ENCODE results near the gene SCNN1B.
"Not testable (repeated sequence)": the region's sequence is repeated elsewhere in the genome, so short reads cannot be mapped to it uniquely, and the experiment has no call there.

Gene SCNN1B, protein sequence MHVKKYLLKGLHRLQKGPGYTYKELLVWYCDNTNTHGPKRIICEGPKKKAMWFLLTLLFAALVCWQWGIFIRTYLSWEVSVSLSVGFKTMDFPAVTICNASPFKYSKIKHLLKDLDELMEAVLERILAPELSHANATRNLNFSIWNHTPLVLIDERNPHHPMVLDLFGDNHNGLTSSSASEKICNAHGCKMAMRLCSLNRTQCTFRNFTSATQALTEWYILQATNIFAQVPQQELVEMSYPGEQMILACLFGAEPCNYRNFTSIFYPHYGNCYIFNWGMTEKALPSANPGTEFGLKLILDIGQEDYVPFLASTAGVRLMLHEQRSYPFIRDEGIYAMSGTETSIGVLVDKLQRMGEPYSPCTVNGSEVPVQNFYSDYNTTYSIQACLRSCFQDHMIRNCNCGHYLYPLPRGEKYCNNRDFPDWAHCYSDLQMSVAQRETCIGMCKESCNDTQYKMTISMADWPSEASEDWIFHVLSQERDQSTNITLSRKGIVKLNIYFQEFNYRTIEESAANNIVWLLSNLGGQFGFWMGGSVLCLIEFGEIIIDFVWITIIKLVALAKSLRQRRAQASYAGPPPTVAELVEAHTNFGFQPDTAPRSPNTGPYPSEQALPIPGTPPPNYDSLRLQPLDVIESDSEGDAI

DNA sequence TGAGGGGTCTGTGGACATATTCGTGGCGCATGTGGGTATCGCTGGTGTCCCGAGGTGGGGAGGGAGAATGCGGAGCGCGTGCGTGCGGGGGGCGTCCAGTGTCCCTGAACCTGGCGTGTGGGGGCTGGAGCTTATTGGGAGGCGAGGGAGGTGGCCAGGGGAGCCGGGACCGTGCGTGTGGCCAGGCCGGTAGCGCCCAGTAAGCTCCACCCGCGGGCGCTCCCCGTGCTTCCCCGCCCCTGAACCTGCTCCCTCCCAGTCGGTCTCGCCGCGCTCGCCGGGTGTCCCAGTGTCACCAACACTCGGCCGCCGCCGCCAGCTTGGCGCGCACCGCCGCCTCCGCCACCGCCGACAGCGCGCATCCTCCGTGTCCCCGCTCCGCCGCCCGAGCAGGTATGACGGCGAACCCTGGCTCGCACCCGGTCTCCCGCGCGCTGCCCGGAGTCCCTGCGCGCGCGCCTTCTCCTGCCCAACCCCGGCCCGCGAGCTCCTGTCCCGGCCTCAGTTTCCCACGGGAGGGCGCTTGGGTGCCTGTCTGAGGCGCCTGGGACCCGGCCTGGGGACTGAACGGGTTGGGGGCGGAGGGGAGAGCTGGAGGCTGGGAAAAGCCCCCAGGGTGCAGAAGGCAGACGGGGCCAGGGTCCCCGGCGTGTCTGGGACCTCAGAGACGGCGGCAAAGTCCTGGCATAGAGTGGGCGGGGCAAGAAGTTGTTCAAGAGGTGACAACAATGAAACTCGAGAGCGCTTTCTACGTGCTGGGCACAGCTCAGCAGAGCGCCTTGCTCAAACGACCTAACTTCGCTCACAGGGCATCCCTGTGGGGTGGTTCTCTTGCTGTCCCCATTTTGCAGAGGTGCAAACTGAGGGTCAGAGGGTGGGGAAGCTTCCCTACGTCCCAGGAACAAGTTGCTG is at the start of gene SCNN1B:
Gene SCNN1B, plus strand, starts transcription at position 258 of the 912 bp plus-strand sequence. CDS start 46,298 bp downstream, outside the sequence.
- no peak for DNase-seq (ENCODE audit: low read depth in 2 of 2)

DNA sequence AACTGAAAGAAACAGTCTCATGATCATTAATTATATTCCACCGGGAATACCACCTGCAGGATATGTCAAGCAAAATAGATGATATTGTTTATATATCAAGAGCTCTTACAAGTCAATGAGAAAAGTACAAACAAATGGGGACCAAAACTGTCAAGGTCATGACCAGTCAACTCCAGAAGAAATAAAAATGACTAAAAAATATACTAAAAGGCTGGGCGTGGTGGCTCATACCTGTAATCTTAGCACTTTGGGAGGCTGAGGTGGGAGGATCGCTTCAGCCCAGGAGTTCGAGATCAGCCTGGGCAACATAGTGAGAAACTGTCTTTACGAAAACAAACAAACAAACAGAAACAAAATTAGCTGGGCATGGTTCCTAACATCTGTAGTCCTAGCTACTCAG is 49.8 kb upstream of the SCNN1B start:
- DNase-seq (ENCODE audit: low read depth in 2 of 2) = no peak

DNA sequence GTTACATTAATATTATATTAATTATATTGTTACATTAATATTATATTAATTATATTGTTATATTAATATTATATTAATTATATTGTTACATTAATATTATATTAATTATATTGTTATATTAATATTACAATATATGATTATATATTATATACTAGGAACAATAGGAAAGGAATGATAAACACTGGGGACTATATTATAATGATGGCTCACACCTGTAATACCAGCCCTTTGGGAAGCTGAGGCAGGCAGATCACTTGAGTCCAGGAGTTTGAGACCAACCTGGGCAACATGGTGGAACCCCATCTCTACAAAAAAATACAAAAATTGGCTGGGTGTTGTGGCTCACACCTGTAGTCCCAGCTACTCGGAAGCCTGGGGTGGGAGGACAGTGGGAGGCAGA is 48.5 kb upstream of the SCNN1B start:
- DNase-seq (ENCODE audit: low read depth in 2 of 2) = not testable (repeated sequence)

DNA sequence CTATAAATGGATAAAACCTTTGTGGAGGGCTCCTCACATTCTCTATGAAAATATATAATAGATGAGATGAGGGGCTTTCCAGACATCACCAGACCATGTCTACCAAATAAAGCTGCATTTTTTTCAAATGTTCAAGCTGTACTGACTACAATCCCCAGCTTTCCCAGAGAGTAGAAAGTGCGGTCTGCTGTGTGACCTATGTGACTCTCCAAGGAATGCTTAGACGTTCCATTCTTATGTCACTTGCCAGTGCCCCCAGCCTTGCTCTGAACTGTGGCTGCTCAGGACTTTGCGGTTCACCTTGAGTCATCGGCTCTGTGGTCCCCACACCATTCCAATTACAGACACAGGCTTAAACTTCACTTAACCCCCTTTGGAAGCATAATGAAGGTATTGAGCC is 47.8 kb upstream of the SCNN1B start:
- no peak for DNase-seq (ENCODE audit: low read depth in 2 of 2)

DNA sequence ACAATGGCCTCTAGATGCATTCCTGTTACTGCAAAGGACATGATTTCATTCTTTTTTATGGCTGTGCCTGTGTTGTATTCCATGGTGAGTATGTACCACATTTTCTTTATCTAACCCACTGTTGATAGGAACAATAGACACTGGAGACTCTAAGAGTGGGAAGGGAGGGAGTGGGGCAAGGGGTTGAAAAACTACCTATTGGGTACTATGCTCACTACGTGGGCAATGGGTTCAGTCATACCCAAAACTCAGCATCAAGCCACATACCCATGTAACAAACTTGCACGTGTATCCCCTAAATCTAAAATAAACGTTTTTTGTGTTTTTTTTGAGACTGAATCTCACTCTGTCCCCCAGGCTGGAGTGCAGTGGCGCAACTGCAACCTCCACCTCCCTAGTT is 47.1 kb upstream of the SCNN1B start:
- DNase-seq (ENCODE audit: low read depth in 2 of 2) = no peak

DNA sequence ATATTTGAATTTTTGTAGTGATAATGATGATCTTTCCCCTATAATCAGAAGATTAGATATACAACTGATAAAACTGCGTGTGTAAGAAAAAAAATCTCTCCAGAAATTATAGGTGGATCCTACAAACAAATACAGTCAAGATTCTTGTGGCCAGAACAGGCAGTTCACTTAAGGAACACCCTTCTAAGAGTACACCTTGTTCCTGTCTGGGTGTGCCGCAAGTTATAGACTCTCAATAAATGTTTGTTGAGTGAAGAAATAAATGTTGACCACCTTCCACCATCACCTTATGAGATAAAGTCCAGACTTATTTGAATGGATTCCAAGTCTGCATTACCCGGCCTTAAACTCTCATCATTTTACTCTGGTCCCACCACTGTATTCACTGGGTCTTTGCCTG is 45.7 kb upstream of the SCNN1B start:
- no peak for DNase-seq (ENCODE audit: low read depth in 2 of 2)

DNA sequence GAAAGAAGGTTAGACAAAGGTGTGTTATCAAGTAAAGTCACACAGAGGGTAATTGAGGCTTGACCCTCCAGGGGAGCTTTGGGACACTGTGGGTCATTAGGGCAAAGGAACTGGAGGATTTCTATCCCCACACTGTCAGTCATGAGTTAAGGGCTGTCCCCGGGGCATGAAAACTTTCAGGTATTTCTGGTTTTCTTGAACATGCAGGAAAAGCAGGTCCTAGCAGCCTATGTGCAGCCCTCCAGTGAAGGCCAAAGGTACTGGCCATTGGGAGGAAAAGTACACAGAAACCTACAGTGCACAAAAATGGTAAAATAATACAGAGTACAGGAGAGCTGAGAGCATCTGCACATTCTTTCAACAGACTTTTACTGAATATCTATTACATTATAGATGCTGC is 44.4 kb upstream of the SCNN1B start:
- DNase-seq (ENCODE audit: low read depth in 2 of 2) = no peak

DNA sequence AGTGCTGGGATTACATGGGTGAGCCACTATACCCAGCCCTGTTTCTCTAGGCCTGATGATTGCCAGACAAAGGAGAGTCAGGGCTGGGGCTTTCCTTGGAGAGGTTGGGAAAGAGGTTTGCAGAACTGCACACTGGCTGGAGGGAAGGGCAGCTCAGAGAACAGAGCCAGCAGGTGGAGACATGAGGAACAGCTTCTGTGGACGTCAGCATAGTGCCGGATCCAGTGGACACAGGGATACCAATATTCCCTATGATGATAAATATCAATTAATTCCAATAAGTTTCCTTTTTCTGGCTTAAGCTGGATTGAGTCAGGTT is 43.2 kb upstream of the SCNN1B start:
- DNase-seq (ENCODE audit: low read depth in 2 of 2) = no peak

DNA sequence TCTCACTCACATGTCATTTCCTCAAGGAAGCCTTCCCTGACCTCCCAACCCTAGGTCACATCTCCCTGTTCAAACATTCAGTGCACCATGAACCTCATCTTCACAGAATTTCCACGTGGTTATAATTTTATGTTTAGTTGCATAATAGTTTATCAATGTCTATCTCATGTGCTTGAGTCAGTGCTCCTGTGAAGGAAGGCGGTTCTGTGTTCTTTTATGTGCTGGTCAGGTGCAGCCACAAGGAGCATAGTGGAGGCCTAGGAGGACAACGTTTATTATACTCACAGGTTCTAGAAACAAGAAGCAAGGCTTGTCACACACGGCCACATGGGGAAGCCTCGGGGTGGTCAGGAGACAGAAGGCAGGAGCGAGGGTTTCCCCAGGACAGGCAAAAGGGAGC is 34.5 kb upstream of the SCNN1B start:
- DNase-seq (ENCODE audit: low read depth in 2 of 2) = no peak

DNA sequence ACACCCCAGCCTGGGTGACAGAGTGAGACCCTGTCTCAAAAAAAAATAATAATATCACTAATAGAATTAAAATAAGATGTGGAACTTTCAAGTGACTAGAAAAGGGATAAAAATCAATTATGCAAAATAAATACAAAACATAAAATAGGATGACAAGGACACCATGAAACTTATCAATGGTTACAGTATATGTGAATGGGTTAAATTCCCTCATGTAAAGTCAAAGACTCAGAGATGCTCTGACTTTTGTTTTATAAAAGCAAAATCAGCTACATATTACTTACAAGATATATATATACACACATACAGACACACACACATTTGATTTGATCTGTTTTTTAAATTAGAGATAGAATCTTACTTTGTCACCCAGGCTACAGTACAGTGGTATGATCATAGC is 33.5 kb upstream of the SCNN1B start:
- no peak for DNase-seq (ENCODE audit: low read depth in 2 of 2)

DNA sequence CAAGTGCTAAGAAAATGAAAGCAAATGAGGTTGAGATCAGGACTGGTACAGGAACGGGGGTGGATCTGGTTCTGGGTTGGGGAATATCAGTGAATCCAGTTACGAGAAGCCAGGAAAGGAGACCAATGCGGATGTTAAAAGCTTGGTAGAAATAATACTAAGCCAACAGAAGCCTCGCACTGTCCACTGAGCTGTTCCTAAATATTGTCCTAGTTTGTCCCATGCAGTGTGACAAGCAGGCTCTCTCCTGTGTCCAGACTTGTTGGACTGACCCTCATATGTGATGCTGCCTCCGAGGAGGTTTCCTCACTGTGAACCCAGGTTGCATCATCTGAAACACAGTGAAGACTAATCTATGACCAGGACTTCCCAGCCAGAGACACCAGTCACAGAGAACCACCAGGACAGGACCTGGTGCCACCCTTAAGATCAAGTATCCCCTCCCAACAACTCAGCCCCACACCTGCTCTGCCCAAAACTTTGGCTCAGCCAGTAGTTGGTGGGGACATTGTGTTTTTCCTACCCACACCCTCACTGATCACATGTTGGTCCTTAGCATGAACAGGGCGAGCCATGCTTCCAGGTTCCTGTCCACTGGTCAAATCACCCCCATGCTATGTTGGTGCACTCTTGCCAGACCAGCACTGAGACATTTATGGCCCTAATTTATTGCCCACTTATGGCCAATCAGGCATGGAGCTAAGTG is 32.7 kb upstream of the SCNN1B start:
- DNase-seq (ENCODE audit: low read depth in 2 of 2) = no peak

DNA sequence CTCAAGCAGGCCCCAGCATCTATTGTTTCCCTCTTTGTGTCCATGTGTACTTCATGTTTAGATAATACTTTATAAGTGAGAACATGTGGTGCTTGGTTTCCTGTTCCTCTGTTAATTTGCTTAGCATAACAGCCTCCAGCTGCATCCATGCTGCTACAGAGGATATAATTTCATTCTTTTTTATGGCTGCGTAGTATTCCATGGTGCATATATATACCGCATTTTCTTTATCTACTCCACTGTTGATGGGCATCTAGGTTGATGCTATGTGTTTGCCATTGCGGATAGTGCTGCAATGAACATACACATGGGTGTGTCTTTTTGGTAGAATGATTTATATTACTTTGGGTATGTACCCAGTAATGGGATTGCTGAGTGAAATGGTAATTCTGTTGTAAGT is 31.4 kb upstream of the SCNN1B start:
- DNase-seq (ENCODE audit: low read depth in 2 of 2) = no peak

DNA sequence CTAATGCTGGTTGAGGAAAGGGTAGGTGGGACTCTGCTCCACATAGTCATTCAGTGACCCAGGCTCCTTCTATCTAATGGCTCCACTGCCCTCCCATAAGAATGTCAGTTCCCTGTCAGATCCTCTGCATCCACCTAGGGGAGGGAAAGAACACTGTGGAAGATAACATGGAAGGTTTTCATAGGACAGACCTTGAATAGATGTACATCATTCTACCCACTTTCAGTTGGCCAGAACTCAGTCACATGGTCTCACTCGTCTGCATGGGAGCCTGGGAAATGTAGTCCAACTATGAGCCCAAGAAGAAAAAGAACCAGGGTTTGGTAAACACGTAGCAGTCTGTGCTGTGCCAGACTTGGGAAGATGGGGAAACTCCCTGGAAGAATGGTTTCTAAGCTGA is 27.1 kb upstream of the SCNN1B start:
- no peak for DNase-seq (ENCODE audit: low read depth in 2 of 2)

DNA sequence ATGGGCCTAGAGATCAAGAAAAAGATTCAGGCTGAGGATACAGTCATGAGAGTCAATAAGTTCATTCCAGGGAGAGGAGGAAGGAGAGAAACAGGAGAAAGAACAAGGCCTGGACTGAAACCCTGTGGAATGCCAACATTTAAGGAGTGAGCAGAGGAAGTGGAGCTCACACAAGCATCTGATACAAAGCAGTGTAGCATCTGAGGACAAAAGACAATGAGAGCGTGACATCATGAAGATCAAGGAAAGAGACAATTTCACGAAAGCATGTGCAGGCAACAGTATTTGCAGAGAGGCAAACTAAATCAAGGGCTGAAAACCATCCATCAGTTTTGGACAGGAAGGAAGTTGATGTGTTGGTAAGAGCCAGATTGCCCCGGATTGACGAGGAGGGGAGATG is 25.3 kb upstream of the SCNN1B start:
- no peak for DNase-seq (ENCODE audit: low read depth in 2 of 2)

DNA sequence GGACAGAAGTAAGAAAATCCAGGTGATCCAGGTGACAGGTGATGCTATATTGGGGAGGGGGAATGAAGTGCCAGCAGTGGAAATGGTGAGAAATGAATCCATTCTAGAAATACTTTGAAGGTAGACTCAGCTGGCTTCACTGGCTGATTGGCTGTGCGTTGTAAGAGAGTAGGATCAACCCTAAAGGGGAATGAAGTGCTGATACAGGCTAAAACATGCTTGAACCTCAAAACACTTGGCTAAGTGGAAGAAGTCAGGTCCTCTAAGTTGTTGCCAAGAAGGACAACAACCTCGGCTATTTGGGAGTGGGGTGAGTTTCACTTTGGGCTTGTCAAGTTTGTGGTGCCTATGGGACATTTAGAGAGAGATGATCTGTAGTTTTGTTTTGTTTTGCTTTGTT is 24.1 kb upstream of the SCNN1B start:
- DNase-seq (ENCODE audit: low read depth in 2 of 2) = no peak

DNA sequence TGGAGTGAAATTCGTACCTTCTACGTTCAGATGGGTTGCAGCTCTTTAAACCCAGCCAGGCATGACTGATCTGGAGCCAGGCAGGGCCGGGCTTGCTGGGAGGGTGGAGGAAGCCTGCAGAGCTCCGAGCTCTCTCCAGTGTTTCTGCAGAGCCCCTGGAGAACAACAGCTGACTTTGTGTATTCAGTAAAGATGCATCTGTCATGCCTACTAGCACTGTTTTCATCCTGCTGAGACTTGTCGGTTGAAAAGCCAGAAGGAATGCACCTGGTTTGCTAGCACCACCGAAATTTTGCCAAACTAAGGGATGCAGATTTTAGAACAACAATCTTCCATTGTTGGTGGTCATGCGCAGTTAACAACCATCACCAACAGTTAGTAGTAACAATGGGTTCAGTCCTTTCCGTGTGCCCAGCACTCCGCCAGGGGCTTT is 22.4 kb upstream of the SCNN1B start:
- DNase-seq (ENCODE audit: low read depth in 2 of 2) = no peak

DNA sequence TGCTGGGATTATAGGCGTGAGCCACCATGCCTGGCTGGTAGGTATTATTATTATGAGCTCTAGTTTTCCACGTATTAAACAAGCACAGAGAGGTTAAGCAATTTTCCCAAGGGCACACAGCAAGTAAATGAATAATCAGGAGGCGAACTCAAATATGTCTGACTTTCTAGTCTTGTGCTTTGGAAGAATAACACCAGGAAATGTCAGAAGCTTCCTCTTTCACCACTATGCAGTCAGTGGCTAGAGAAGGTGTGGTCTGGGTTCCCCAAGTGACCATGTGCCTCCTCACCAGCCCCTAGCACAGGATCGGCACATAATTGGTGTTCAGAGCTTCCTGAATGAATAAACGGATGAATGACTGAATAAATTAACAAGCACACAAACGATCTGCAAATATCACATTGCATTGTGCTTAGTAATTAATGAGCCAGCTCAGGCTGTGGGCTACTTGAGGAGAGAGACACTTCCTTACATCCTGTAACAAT is 21.6 kb upstream of the SCNN1B start:
- no peak for DNase-seq (ENCODE audit: low read depth in 2 of 2)

DNA sequence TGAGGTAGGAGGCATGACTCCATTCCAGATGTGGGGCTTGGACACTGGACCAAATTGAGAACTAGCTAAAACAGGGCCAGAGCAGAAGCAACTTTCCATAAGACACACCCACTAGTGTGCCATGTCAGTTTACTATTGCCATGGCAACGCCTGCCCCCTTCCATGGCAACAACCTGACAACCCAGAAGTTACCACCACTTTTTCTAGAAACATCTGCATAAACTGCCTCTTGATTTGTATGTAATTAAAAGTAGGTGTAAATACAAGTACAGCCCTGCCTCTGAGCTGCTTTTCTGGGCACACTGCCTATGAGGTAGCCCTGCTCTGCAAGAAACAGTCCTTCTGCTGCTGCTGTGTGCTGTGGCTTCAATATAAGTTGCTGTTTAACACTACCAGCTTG is 19.5 kb upstream of the SCNN1B start:
- DNase-seq (ENCODE audit: low read depth in 2 of 2) = no peak

DNA sequence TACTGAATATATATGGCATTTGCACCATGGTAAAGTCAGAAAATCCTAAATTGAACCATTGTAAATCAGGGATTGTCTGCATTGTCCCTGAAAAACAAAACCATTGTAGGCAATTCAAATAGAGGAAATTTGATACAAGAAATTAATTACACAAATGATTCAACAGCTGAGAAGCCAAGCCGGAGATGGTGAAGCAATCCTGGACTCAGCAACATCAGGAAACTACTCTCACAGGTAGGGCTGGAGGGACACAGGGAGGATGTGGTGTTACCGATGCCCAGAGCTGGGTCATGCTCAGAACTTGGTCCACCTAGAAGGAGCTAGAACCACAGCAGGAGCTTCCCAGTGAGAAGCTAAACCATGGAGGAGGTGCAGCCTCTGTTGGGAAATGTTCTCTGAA is 18.5 kb upstream of the SCNN1B start:
- DNase-seq (ENCODE audit: low read depth in 2 of 2) = no peak

DNA sequence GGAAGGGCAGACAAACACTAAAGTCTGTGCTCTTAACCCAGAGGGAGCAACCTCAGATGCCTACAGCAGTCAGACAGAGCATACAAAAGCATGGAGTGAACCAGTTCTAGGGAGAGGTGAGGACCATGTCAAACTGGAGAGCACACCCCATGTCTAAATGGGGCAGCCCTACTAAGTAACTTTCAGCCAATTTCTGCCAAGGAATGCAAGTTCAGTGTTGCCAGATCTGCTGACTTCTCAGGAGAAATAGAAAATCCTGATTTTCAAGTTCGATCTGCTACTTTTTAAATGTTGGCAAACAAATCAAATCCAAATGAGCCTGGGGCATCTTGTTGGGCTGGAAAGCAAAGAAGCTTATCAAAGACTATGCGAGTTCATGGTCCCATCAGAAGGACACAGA is 17.5 kb upstream of the SCNN1B start:
- no peak for DNase-seq (ENCODE audit: low read depth in 2 of 2)

DNA sequence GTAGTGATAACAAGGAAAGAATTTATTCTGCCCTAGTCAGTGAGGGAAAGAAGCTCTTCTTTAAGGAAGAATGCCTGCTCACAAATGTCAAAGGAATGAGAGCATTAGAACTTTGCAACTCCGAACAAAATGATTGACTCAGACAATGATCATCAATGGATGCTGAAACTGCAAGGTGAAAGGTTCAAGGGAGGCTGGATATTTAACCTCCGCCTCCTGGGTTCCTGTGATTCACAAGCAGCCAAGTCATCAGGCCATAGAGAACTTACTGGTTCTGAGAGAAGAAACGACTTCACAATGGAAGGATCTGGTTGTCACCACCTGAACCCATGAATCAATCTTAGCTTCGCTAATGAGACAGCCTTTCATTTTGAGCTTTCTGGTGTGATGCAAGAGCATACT is 16.0 kb upstream of the SCNN1B start:
- no peak for DNase-seq (ENCODE audit: low read depth in 2 of 2)

DNA sequence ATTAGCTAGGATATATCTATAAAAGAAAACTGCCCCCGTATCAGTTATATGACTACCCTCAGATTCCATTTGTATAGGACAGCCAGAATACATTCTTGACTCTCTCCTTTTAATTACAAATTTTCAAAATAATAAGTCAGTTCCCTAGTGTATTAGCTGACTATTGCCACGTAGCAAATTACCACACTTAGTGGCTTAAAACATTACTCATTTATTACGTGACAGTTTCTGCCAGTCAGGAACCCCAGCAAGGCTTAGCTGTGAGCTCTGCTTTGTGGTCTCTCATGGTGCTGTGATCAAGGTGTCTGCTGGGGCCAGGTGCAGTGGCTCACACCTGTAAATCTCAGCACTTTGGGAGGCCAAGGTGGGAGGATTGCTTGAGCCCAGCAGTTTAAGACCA is 13.9 kb upstream of the SCNN1B start:
- no peak for DNase-seq (ENCODE audit: low read depth in 2 of 2)
